ENCODE data around the gene CYB5R2. TPM values are rescaled to one million over a fixed set of nuclear protein-coding genes. Genes with fewer than 3 reads are reported as not detected.

The CYB5R2 gene
- polyA plus RNA-seq, 2 of the 4 experiments (the other 2 are of a cell fraction) = 2.4 to 6.3 TPM

GRCh38 chr11:7686761-7687160 lies 13.5 kb upstream of the CYB5R2 start:
- H3K4me2 ChIP-seq = no peak overlapping the region
- no peak for TF ChIP-seq ATOH8 (CRISPR knock-in tag; IDR thresholded peaks at IDR 0.05; ENCODE audit: low read depth)
- TF ChIP-seq PHF8 (IDR thresholded peaks at IDR 0.05; ENCODE audit: borderline replicate concordance, low read depth) = no peak
- no peak for TF ChIP-seq POLR2AphosphoS2 (conservative IDR thresholded peaks at IDR 0.05; ENCODE audit: low read length)
- no peak for TF ChIP-seq KDM5A (IDR thresholded peaks at IDR 0.05)
- no peak for TF ChIP-seq MYC (IDR thresholded peaks at IDR 0.05; ENCODE audit: borderline replicate concordance, low read length)
- TF ChIP-seq BCL3 (IDR thresholded peaks at IDR 0.05) = no peak
- no peak for TF ChIP-seq KDM1A (IDR thresholded peaks at IDR 0.05; ENCODE audit: low read depth)
- no peak for TF ChIP-seq E2F6 (IDR thresholded peaks at IDR 0.05; ENCODE audit: borderline replicate concordance, low read depth)
- no peak for TF ChIP-seq EP300 (IDR thresholded peaks at IDR 0.05)
- no peak for TF ChIP-seq HDAC2 (IDR thresholded peaks at IDR 0.05)
- TF ChIP-seq ZC3H11A (IDR thresholded peaks at IDR 0.05) = no peak
- no peak for TF ChIP-seq BHLHE40 (IDR thresholded peaks at IDR 0.05; ENCODE audit: low read depth, low read length)
- no peak for TF ChIP-seq CTCF (IDR thresholded peaks at IDR 0.05)
- TF ChIP-seq HOXA7 (CRISPR knock-in tag; IDR thresholded peaks at IDR 0.05) = no peak
- no peak for TF ChIP-seq MAX (IDR thresholded peaks at IDR 0.05)
- no peak for TF ChIP-seq ZNF302 (CRISPR knock-in tag; IDR thresholded peaks at IDR 0.05)
- no peak for TF ChIP-seq HOXB13 (CRISPR knock-in tag; IDR thresholded peaks at IDR 0.05; ENCODE audit: low read depth)
- TF ChIP-seq JUNB (IDR thresholded peaks at IDR 0.05) = no peak
- no peak for TF ChIP-seq ZFP36 (IDR thresholded peaks at IDR 0.05; ENCODE audit: borderline replicate concordance, partially characterized antibody)
- TF ChIP-seq FOSL2 (IDR thresholded peaks at IDR 0.05) = no peak
- no peak for TF ChIP-seq FOSL2 (CRISPR knock-in tag; IDR thresholded peaks at IDR 0.05)
- WGBS (ENCODE audit: missing lambda C conversion rate) = 27% methylated on average over 4 of the region's 4 CpGs
- H3K9me3 ChIP-seq = no peaks in the 10 kb centered on the region
- no peaks in the 10 kb centered on the region for H3K4me1 ChIP-seq
- no peak overlapping the region for H3K27ac ChIP-seq
- ATAC-seq (no peak), DNase-seq (ENCODE audit: low read depth in 1 of 2, low spot score in 1 of 2) (no peak), FAIRE-seq (no peak)
- ChIA-PET CTCF (interaction anchor here (1.0 to 6.3 kb wide), 8 partner anchors 8 to 589 kb away, joined by 3 to 31 read pairs (median 17); no protein-coding TSS in a partner anchor), POLR2A (no interaction called here)
- H3K4me3 ChIP-seq = no peak overlapping the region

- 33% methylated on average over 2 of the region's 2 CpGs for WGBS (ENCODE audit: missing lambda C conversion rate)
- DNase-seq (ENCODE audit: low read depth in 1 of 2, low spot score in 1 of 2) (no peak), ATAC-seq (no peak), FAIRE-seq (no peak)
- POLR2A ChIA-PET = no interaction called here
- CTCF ChIA-PET = interaction anchor here (1.0 to 4.6 kb wide), 3 partner anchors 10 to 112 kb away, joined by 3 to 26 read pairs (median 3); partner anchors contain the start of gene CYB5R2
- no peak overlapping the region for H3K27ac ChIP-seq
- no peaks in the 10 kb centered on the region for H3K9me3 ChIP-seq
- no peak overlapping the region for H3K4me3 ChIP-seq
- H3K4me1 ChIP-seq = no peaks in the 10 kb centered on the region
- H3K4me2 ChIP-seq = no peak overlapping the region
- TF ChIP-seq MAX (IDR thresholded peaks at IDR 0.05) (no peak), JUN (IDR thresholded peaks at IDR 0.05) (no peak), TP53 (CRISPR knock-in tag; IDR thresholded peaks at IDR 0.05) (no peak), ZSCAN20 (CRISPR knock-in tag; IDR thresholded peaks at IDR 0.05) (no peak), NPAS2 (CRISPR knock-in tag; IDR thresholded peaks at IDR 0.05; ENCODE audit: borderline replicate concordance) (no peak), HOXA7 (CRISPR knock-in tag; IDR thresholded peaks at IDR 0.05) (no peak), KDM5A (IDR thresholded peaks at IDR 0.05) (no peak), BHLHE40 (IDR thresholded peaks at IDR 0.05; ENCODE audit: low read depth, low read length) (no peak), FOSB (CRISPR knock-in tag; IDR thresholded peaks at IDR 0.05) (no peak), NR3C1 (IDR thresholded peaks at IDR 0.05) (no peak), EP300 (IDR thresholded peaks at IDR 0.05) (no peak), HES2 (IDR thresholded peaks at IDR 0.05) (no peak), HDAC2 (IDR thresholded peaks at IDR 0.05) (no peak), CHD2 (IDR thresholded peaks at IDR 0.05; ENCODE audit: low read length, partially characterized antibody) (no peak), EHF (CRISPR knock-in tag; IDR thresholded peaks at IDR 0.05) (no peak), RFX5 (IDR thresholded peaks at IDR 0.05) (no peak), CEBPB (IDR thresholded peaks at IDR 0.05) (no peak)
Measured at GRCh38 chr11:7683571-7683970, 10.3 kb upstream of the CYB5R2 start.

Data from A549 (cell line).